ENCODE measurements around the gene ZNF592.
A peak's percentile ranks its signal among the peaks of the same experiment; 100 is the strongest.
"Not testable (repeated sequence)": the region's sequence is repeated elsewhere in the genome, so short reads cannot be mapped to it uniquely, and the experiment has no call there.

Gene ZNF592

DNA sequence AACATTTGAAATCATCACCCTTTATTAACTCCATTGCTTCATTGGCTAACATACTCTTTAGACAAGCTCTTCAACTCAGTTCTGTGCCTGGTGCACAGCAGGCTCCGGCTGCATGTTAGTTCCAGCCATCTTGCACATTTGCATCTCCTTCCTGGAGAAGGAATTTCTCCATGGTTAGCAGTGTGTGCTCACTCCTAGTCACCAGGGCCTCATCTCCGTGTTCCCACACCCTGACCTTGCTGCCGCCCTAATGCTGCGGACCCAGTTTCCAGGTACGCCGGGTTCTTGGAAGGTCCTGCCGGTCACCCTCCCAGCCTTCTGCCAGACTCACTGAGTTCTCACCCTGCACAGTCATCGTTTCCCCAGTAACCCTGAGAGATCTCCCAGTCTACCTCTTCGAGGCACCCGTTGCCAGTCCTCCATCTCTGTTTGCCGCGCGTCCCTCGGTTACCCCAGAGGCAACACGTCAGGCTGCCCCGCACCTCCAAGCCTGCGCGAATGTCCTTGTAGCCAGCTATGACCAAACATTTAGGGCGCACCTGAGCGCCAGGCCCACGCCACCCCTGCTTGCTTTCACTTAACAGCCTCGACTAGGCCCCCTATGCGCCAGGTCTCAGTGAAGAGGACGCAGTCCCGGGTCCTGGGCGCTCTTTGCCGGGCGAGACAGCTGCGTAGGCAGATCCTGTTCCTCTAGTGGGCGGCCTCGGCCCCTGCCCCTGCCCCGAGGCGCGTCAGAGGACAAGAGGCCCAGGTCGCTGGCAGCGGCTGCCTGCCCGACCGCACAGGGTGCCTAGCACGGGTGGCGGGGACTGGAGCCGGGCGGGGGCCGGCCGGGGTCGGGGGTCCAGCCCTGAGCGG, 747 bp upstream of the ZNF592 start:
- DNase-seq = peak; percentile 5

DNA sequence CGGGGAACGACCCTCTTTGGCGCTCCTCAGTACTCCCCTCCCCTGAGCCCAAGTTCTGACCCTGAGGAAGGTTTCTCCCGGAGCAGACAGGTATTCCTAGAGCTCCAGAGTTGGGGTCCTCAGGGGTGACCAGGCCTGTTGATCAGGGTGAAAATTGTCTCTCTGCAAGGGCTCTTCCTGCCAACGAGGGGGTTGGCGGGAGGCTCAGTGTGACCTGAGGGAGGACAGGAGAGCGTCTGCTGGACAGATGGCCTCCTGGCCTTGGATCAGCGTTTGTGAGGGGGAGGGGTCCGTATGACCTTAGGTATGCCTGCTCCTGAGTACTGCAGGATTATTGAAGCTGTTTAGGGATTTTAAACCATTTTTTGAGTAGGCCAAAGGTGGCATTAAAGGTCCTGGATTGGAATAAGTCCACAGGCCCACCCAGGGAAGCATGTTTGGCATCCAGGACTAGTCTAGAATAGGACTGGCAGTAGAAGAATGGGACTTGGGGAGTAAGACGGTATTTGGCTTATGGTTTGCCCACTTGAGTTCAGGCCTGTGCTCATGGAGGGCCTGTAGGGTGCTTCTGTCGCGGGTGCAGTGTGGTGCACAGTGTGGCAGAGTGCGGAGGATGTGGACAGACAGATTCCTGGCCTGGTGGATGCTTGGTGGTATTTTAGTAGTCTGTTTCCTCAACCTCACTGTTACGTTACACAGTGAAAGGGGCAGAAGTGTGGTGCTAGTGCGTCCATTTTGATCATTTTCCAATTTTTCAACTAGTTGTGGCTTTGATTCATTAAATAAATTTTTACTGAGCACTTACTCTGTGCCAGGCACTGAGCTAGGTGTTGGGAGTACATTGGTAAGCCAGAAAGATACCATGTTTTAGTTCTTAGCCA, 959 bp downstream of the ZNF592 start:
- DNase-seq = no peak

DNA sequence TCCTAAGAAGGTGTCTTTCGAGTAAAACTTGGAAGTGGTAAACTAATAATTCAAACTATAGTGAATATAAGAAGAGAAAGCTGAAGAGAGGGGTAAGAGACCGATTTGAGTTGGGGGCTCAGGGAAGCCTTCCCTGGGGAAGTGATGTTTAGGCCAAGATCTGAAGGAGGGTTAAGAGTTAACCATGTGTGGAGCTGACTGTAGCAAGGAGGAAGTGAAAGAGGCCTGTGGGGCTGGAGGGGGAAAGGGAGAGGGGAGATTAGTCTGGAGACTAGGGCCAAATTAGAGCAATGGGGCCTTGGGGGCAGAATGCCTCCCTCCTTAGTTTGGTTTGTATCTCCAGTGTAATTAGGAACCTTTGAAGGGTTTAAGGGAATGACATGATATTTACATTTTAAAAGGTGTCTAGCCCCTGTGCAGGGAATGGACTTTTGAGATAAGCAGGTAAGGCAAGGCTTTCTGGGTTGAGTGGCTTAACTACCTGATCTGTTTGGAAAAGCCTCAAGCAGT, 2.2 kb downstream of the ZNF592 start:
- no peak for DNase-seq

DNA sequence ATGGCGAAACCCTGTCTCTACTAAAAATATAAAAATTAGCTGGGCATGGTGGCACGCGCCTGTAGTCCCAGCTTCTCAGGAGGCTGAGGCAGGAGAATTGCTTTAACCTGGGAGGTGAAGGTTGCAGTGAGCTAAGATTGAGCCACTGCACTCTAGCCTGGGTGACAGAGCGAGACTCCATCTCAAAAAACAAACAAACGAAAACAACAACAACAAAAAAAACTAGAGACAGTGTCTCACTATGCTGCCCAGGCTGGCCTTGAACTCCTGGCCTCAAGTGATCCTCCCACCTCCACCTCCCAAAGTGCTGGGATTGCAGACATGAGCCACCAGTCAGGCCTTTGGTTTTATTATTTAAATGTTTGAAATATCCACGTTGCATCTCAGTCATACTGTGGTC, 3.3 kb downstream of the ZNF592 start:
- DNase-seq = not testable (repeated sequence)

DNA sequence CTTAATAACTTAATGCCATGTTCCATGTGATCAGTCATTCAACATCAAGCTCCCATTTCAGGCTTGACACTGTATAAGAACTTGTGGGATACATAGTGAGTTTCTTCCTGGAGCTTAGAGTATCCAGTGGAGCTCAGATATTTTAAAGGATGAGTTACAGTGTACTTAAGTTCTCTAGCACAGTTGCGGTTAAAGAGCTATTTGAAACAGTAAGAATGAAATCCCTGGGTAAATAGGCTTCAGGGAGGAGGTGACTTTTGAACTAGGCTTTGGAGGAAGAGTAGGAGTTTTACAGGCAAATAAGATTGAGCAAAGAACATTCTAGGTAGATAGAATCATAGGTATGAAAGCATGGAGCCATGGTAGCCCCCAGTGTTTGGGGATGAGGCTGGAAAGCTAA, 3.8 kb downstream of the ZNF592 start:
- no peak for DNase-seq

DNA sequence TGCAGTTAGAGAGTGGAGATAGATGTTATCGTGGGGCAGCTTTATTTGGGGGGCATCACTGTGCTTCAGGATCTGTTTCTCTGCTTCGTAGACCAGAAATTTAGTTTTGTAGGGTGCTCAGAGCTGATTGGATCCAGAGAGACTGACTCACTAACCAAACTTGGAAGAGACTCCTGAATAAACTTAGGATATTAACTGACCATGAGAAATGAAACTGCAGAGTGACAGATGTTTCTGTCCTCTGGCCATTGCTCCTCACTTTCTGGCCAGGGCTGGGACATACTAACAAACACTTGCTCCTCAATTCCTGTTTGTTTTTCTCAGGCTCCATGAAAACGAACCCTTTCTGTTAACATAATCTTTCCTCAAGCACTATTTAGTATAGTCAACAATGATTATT, 4.3 kb downstream of the ZNF592 start:
- no peak for DNase-seq

DNA sequence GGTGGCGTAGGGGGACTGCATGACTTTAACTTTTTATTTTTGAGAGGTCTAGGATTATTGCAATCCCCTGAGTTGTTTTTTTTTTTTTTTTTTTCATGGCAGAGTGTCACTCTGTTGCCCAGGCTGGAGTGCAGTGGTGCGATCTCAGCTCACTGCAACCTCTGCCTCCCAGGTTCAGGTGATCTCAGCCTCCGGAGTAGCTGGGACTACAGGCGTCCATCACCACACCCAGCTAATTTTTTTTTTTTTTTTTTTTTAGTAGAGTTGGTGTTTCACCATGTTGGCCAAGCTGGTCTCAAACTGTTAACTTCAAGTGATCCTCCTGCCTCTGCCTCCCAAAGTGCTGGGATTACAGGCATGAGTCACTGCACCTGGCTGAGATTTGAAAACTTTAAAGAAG, 6.5 kb downstream of the ZNF592 start:
- DNase-seq = not testable (repeated sequence)

DNA sequence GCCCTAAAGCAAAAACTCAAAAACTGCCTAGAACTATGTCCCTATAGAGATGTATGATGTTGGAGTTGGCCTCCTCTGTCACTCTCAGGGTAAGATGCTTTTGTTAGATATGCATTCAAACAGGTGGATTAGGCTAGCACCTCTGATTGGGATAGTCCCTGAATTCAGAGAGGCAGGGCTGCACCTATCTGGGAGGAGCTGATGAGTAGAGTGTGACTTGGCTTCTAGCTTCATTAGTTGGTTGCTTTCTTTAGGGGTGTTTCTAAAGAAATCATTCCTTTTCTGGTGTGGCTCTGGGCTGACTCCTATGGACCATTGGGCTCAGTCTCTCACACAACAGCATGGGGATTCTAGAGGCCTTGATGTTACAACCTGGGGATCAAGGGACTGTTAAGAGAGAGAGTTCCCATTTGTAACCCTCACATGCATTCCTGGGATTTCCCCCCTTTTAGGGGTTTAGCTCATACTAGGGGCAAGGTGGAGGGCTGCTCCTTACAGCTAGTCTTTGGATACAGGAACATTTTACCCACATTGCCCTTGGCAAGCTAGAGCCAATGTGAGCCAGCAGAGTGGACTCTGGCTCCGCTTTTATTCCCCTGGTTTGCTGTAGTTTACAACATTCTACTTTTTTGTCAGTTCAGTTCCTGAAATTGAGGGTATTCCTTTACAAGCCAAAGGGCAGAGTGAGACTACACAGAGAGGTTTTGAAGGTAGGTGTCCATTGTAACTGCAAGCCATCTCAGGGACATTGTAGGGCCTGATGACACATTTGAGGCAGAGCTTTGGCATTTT, 7.5 kb downstream of the ZNF592 start:
- DNase-seq = no peak

DNA sequence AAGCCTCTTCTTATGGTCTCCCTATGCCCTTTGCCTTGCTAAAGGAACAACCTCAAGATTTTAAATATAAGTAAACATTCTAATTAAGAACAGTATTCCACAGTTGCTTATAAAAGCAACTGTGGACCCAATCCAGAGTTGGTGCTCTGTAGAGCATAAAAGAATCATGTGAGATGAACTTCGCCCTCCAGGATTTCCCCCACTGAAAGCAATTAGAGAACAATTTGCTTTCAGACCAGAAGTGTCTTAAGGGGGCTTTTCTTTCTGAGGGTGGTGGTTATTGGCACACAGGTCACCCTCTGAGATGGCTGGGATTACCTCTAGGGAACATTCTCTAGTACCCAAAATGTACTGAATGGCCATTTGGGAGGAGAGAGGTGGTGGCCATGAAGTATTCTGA, 10.6 kb downstream of the ZNF592 start:
- DNase-seq = no peak

DNA sequence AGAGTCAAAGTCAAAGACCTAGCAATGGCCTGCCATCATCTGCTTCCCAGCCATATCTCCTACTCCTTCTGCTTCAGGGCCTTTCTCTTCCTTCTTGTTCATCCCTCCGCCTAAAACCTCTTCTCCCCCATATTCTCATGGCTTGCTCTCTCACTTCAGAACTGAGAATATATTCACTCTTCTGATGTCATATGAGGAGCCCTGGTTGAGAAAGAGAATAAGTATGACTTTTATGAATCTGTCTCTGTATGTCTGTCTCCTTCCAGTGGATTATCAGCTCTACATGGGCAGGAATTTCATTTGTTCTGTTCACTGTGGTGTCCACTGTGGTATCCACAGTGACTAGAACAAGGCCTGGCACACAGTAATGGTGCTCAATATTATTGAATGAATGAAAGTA, 11.8 kb downstream of the ZNF592 start:
- no peak for DNase-seq

DNA sequence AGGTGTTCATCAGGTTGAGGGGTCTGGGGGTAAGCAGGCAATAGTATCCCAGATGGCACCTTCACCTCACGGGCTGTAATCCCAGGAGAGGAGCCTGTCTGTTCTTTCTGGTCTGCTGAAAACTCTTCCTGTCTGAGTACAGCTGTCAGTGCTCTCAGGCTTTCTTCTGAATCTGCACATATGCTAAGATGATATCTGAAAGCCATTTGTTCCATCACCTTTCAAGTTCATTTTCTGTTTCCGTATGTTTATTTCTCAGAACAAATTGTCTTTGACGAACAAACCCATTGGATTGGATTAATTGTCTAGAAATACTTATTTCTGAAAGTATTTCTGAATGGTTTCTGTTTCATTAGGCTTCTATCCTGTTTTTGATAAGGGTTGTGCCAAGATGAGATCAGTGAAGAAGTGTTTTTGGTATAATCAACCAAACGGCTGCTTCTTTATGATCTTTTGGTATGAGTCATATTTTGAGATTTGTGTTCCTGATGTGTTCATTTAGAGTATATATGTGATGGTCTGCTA, 13.3 kb downstream of the ZNF592 start:
- DNase-seq = no peak

DNA sequence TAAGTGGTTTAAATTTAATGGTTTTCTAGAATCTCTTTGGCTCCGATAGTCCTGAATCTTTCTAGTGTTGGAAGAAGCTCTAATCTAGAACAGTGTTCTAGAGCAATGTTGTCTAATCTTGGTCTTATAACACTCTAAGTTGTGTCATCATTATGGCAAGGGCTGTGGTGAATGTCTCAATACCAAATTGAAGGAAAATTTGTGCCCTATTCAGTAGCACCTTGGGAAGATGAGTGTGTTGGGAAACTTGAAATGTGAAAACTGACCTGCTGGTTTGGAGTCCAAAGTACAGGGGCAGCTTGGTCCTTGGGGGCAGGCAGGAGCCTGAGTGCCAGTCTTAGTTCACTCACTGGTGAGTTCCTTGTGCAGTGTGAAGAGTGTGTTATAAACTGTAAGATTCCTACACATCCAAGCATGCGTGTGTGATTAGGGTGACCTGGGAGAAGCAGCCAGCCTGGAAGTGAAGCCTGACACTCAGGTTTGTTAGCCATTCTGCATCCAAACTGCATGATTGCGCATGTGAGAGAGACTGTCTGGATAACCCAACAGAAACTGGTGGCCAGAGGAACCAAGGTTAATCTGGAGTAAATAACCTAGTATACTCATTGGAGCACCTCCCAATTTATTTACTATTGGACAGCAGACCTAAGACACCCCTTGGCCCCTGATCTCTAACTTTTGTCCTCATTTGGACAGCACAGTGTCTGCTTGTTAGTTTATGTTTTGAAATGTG, 14.6 kb downstream of the ZNF592 start:
- no peak for DNase-seq

DNA sequence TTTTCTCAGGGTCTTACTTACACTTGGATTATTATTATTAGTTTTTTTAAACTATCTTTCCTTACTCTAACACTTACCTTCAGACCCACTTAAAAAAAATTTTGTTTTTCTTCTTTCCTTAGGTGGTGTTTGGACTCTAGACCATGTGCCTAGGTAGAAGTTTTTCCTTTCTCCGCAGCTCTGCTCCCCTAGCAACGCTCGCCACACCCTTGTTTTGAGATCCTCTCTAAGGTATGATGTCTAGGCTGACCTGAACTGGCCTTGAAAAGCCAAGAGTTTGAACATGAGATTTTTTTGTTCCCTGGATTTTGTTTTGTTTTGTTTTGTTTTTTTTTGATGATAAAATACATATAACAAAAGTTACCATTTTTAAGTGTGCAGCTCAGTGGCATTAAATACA, 16.2 kb downstream of the ZNF592 start:
- DNase-seq = no peak

DNA sequence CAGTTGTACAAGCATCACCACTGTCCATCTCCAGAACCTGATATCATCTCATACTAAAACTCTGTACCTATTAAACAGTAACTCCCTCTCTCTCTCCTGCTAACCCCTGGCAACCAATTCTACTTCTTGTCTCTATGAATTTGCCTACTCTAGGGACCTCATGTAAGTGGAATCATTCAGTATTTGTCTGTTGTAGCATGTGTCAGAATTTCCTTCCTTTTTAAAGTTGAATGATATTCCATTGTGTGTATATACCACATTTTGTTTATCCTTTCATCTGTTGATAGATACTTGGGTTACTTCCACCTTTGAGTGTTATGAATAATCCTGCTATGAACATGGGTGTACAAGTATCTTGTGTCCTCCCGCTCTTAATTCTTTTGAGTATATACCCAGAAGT, 16.6 kb downstream of the ZNF592 start:
- no peak for DNase-seq

DNA sequence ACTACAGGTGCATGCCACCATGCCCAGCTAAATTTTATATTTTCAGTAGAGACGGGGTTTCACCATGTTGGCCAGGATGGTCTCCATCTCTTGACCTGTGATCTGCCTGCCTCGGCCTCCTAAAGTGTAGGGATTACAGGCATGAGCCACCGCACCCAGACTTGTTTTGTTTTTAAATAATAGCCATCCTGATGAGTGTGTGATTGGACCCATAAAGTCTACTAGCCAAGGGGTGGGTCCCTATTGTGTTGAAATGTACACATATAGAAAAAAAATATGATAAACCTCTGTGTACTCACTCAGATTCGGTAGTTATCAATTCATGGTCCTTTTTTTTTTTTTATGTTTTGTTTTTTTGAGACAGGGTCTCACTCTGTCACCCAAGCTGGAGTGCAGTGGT, 17.3 kb downstream of the ZNF592 start:
- no peak for DNase-seq

DNA sequence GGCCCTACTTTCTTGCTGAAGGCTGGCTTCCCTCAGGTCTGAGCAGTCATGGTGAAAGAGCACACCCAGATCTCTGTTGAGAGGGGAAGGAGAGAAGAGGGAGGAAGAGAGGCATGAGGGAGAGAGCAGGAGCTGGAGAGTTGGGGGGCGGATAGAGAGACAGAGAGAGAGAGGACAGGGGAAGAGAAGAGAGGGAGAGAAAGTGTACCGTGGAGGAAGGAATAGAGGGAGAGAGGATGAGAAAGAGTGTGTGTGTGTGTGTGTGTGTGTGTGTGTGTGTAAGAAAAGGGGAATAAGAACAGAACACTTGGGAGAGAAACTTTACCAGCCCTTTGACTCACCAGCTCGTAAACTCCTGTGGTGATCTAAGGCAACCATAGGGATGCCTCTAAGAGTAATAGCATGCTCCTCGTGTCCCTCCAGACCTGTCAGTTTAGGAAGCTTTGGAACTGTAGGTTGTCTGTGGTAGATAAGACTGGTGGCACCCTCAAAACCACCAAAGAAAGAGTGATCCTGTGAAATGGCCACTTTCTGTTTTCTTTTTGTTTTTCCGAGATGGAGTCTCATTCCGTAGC, 18.2 kb downstream of the ZNF592 start:
- DNase-seq = no peak

DNA sequence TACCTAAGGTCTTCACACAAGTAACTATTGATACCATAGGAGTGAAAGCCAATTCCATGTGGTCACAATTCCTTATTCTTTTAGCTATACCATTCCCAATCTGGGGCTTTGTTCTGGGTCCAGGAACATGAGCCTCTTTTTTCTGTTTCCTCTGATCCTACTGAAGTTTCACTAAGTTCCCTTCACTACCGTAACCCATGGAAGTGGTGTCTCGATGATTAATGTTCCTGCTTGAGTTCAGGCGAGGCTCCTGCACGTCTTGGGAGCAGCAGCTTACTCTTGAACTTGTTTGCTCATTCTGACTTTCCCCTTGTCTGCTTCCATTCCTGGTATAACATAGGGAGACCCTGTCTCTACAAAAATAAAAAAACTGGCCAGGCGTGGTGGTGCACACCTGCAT, 23.6 kb downstream of the ZNF592 start:
- no peak for DNase-seq

DNA sequence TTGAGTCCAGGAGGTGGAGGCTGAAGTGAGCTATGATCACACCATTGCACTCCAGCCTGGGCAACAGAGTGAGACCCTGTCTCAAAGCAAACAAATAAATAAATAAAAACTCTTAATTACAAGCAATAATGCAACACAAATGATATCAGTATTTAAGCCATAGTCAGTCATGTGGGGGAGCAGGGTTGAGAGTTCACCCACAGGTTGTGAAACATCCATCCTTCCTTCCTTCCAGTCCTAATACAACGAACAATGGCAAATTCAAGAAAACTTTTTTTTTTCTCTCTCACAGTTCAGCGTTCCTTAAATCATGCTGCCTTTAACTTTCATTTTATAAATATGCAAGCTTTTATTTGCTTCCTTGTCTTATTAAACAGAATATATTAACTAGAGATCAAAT, 24.1 kb downstream of the ZNF592 start:
- no peak for DNase-seq

DNA sequence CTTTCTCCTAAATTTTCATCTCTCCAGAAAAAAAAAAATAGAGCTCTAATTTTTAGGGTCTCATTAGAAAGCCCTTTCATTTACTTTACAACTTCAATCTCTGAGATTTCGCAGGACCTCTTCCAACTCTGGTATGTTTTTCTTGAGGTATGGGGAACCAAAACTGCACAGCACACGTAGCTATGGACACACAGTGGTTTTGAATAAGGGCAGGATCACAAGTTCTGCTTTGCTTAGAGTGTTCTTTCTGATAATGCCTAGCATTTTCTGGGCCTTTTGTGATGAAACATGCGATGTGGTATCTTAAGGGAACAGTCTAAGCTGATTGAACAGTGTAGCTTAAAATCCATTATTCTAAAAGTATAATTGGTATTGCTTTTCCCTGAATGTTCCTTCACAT, 25.3 kb downstream of the ZNF592 start:
- DNase-seq = no peak

DNA sequence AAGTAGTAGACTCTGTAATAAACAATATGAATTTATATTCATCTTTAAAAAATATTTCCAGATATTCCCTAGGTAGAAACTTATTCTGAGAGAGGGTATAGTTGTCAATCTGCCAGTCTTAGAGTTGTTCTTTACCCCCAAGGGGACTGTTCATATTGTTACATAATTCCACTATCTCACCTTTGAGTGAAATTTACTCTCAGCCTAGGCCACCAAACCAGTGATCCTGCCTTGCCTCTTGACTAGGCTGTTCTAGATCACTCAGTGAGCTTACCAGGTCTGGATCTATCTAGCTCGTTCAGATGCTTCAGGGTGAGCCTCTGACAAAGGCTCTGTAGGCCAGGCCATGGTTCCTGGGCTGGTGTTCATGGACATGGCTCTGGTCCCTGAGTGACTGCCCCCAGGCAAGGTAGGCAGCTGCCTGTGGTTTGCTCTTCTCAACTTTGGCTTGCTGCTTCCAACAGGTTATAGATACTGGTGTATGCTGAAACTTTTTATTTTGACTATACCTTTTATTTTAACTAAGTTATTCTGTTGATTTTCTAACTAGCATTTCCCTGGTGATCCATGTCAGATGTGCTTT, 27.6 kb downstream of the ZNF592 start:
- DNase-seq = no peak

DNA sequence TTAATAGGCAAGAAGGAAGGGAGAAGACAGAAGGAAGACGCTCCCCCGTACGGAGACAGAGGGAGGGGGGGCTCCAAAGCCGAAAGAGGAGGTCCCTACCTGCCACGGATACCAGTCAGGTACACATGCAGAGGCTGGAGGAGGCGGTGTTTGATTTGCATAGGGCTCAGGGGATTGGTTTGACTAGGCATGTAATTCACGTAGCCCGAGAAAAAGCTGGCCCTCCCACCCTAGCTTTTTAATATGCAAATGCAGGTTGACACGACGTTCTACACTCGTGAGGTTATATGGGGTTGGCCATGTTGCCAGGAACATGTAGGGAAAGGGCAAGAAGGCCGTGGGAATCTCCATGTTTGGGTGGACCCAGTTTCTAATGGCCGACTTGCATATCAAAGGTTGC, 29.8 kb downstream of the ZNF592 start:
- no peak for DNase-seq

All from NCI-H446 treated with DMSO at 0.1 percent for 48 hours (cell line).